ENCODE data around the gene PAOX. TPM values are rescaled to one million over a fixed set of nuclear protein-coding genes. Genes with fewer than 3 reads are reported as not detected.

PAOX gene
- total and polyA plus RNA-seq, 2 of the 13 experiments (the other 11 are each of a cell fraction or from before 2014, with no cell fraction given): 0.49 to 0.77 TPM

GRCh38 chr10:133378251-133379096 is 588 bp upstream of the PAOX start (continued):
- TF ChIP-seq AHDC1 (CRISPR knock-in tag; IDR thresholded peaks at IDR 0.05; ENCODE audit: borderline replicate concordance) (peak; percentile 66), ZNF580 (CRISPR knock-in tag; IDR thresholded peaks at IDR 0.05; ENCODE audit: borderline replicate concordance, low read depth) (no peak), ZNF160 (CRISPR knock-in tag; IDR thresholded peaks at IDR 0.05) (peak; percentile 88; the same call in 1 of the 2 replicates), ZC3H13 (CRISPR knock-in tag; IDR thresholded peaks at IDR 0.05) (peak; percentile 62; the same call in 1 of the 2 replicates), ZNF276 (CRISPR knock-in tag; IDR thresholded peaks at IDR 0.05; ENCODE audit: low read depth) (no peak), CCDC6 (CRISPR knock-in tag; IDR thresholded peaks at IDR 0.05) (no peak), ZSCAN22 (CRISPR knock-in tag; IDR thresholded peaks at IDR 0.05) (no peak), ADNP (CRISPR knock-in tag; IDR thresholded peaks at IDR 0.05) (no peak), ZBTB1 (CRISPR knock-in tag; IDR thresholded peaks at IDR 0.05; ENCODE audit: borderline replicate concordance) (no peak), PRDM4 (CRISPR knock-in tag; IDR thresholded peaks at IDR 0.05; ENCODE audit: borderline replicate concordance) (no peak), CHCHD3 (CRISPR knock-in tag; IDR thresholded peaks at IDR 0.05) (no peak), RNF219 (CRISPR knock-in tag; IDR thresholded peaks at IDR 0.05) (no peak), ZNF784 (CRISPR knock-in tag; IDR thresholded peaks at IDR 0.05; ENCODE audit: borderline replicate concordance) (no peak), ZNF432 (CRISPR knock-in tag; IDR thresholded peaks at IDR 0.05; ENCODE audit: borderline replicate concordance) (no peak)

All from HepG2 (cell line).